MCF 10A (cell line): ENCODE results near the gene PFKM. TPM values are rescaled to one million over a fixed set of nuclear protein-coding genes. Genes with fewer than 3 reads are reported as not detected.

Experiments
- BruUV-seq: library from RNA; stranded (reverse); fragments of 400-500 nt; replicated peaks from 2 replicates; lab custom pipeline; 2021; lab: Mats Ljungman, UMichigan
- CTCF ChIA-PET: fragments of 300-600 bp; sonication (Branson Sonifier 250); formaldehyde crosslinking; extraction: SDS; loops from one replicate; lab custom pipeline; 2021; ENCODE audit warnings: antibody characterized with exemption, inconsistent platforms; lab: Yijun Ruan, JAX
- POLR2A ChIA-PET: fragments of 300-600, 350-650 bp; sonication (Branson Sonifier 250); formaldehyde crosslinking; extraction: SDS; loops from one replicate; lab custom pipeline; 2020; ENCODE audit warnings: antibody characterized with exemption, inconsistent platforms; lab: Yijun Ruan, JAX
- DNase-seq: peaks from one replicate; pipeline ENCODE4 v3.0.0-alpha.2; 2018; ENCODE audit not compliant: unreplicated experiment
- H3K27ac Mint-ChIP-seq: one replicate; pipeline ENCODE4 v1.8.0; 2022; ENCODE audit warnings: mild to moderate bottlenecking, low read depth, mixed read lengths; ENCODE audit not compliant: unreplicated experiment
- H3K27me3 Mint-ChIP-seq: one replicate; pipeline ENCODE4 v1.8.0; 2022; ENCODE audit warnings: mixed read lengths; ENCODE audit not compliant: insufficient read depth, unreplicated experiment
- H3K36me3 Mint-ChIP-seq: one replicate; pipeline ENCODE4 v1.8.0; 2022; ENCODE audit warnings: mild to moderate bottlenecking, moderate library complexity, mixed read lengths; ENCODE audit not compliant: insufficient read depth, unreplicated experiment
- H3K4me1 Mint-ChIP-seq: one replicate; pipeline ENCODE4 v1.8.0; 2022; ENCODE audit warnings: mixed read lengths; ENCODE audit not compliant: insufficient read depth, unreplicated experiment
- H3K4me3 Mint-ChIP-seq: one replicate; pipeline ENCODE4 v1.8.0; 2022; ENCODE audit warnings: mild to moderate bottlenecking, moderate library complexity, mixed read lengths; ENCODE audit not compliant: unreplicated experiment
- H3K9me3 Mint-ChIP-seq: one replicate; pipeline ENCODE4 v1.8.0; 2022; ENCODE audit warnings: mixed read lengths; ENCODE audit not compliant: unreplicated experiment
- CTCF ChIP-seq: fragments of 200-600 bp; IDR thresholded peaks from one replicate; pipeline ENCODE4 v1.8.0; 2022; ENCODE audit warnings: antibody characterized with exemption, mild to moderate bottlenecking; ENCODE audit not compliant: unreplicated experiment
- intact Hi-C: fragments of 100-400 bp; cut with micrococcal nuclease; formaldehyde crosslinking; loops from 2 replicates; pipeline ENCODE4 v1.14.1; 2022
- total RNA-seq: library from RNA; stranded (reverse); gene quantifications from 2 replicates; pipeline ENCODE4 v1.2.3, GENCODE V29; 2022

The PFKM gene
- total RNA-seq, 1 experiment from 2014 or later: 69.3 TPM

GRCh38 chr12:48126953-48127630 is 7.9 kb downstream of the PFKM start:
- DNase-seq: no peak
- intact Hi-C loops: no loop called here
- ChIA-PET CTCF (interaction anchor here (0.7 to 1.2 kb wide), 2 partner anchors 39 to 68 kb away, joined by 3 to 4 read pairs; no protein-coding TSS in a partner anchor), POLR2A (interaction anchor here (0.8 to 1.2 kb wide), 3 partner anchors 8 to 14 kb away, joined by 3 to 4 read pairs (median 3); partner anchors contain the start of gene PFKM)
- no TSS peak for BruUV-seq
- Mint-ChIP-seq H3K27me3 (no peaks in the 10 kb centered on the region), H3K36me3 (peaks cover 86% of the 10 kb centered on the region), H3K4me1 (peaks cover 9% of the 10 kb centered on the region), H3K9me3 (no peaks in the 10 kb centered on the region), H3K4me3 (no peak overlapping the region), H3K27ac (no peak overlapping the region)
- no peak for TF ChIP-seq CTCF

- H3K27me3 Mint-ChIP-seq: no peaks in the 10 kb centered on the region
- no peak for DNase-seq
- intact Hi-C loops: no loop called here
- ChIA-PET POLR2A (interaction anchor here (1.0 to 1.3 kb wide), 3 partner anchors 10 to 491 kb away, joined by 3 to 4 read pairs (median 4); partner anchors contain the start of gene SENP1), CTCF (interaction anchor here (0.6 to 1.4 kb wide), 2 partner anchors 29 to 489 kb away, joined by 3 to 4 read pairs; no protein-coding TSS in a partner anchor)
- H3K9me3 Mint-ChIP-seq: no peaks in the 10 kb centered on the region
- peaks cover 5% of the 10 kb centered on the region for H3K4me1 Mint-ChIP-seq
- BruUV-seq: no TSS peak
- no peak for TF ChIP-seq CTCF
- peaks cover 79% of the 10 kb centered on the region for H3K36me3 Mint-ChIP-seq
- H3K4me3 Mint-ChIP-seq: no peak overlapping the region
- no peak overlapping the region for H3K27ac Mint-ChIP-seq
Measured at GRCh38 chr12:48128800-48129199, 9.6 kb downstream of the PFKM start.

- no peak for DNase-seq
- no peak for TF ChIP-seq CTCF
- Mint-ChIP-seq H3K27ac (no peak overlapping the region), H3K27me3 (no peaks in the 10 kb centered on the region), H3K9me3 (no peaks in the 10 kb centered on the region), H3K4me3 (no peak overlapping the region), H3K36me3 (peaks cover 79% of the 10 kb centered on the region), H3K4me1 (peaks cover 5% of the 10 kb centered on the region)
- ChIA-PET POLR2A (interaction anchor here (0.7 to 1.3 kb wide), 3 partner anchors 10 to 491 kb away, joined by 3 to 7 read pairs (median 3); partner anchors contain the start of gene PFKM), CTCF (interaction anchor here (0.6 to 1.4 kb wide), 7 partner anchors 10 to 489 kb away, joined by 3 to 4 read pairs (median 3); no protein-coding TSS in a partner anchor)
- intact Hi-C loops: no loop called here
- BruUV-seq: no TSS peak
Measured at GRCh38 chr12:48129376-48129775, 10.2 kb downstream of the PFKM start.

GRCh38 chr12:48131517-48131916 is 12.4 kb downstream of the PFKM start:
- Mint-ChIP-seq H3K27ac (no peak overlapping the region), H3K36me3 (peaks cover 69% of the 10 kb centered on the region), H3K27me3 (no peaks in the 10 kb centered on the region), H3K9me3 (no peaks in the 10 kb centered on the region), H3K4me3 (no peak overlapping the region), H3K4me1 (no peaks in the 10 kb centered on the region)
- POLR2A ChIA-PET: no interaction called here
- BruUV-seq: no TSS peak
- CTCF ChIA-PET: interaction anchor here (0.6 kb wide), 1 partner anchor 21 kb away, joined by 6 read pairs; no protein-coding TSS in a partner anchor
- no peak for TF ChIP-seq CTCF
- DNase-seq: no peak
- intact Hi-C loops: no loop called here
